DMS 273 (cell line): ENCODE results near the gene PTPRN2.
A peak's percentile ranks its signal among the peaks of the same experiment; 100 is the strongest.
"Not testable (repeated sequence)": the region's sequence is repeated elsewhere in the genome, so short reads cannot be mapped to it uniquely, and the experiment has no call there.

ENCODE experiments used
- DNase-seq: peaks from one replicate; lab custom pipeline; 2025; ENCODE audit not compliant: unreplicated experiment; lab: John Stamatoyannopoulos, UW

PTPRN2 gene

GRCh38 chr7:157992511-157993160 is 595.0 kb downstream of the PTPRN2 start:
- no peak for DNase-seq

- DNase-seq, result no peak
These were observed 595.9 kb downstream of the PTPRN2 start for GRCh38 chr7:157991761-157992160.

GRCh38 chr7:157991351-157991750 is 596.3 kb downstream of the PTPRN2 start:
- no peak for DNase-seq

GRCh38 chr7:157990881-157991250 is 596.8 kb downstream of the PTPRN2 start:
- DNase-seq, result no peak

GRCh38 chr7:157990226-157990880 is 597.3 kb downstream of the PTPRN2 start:
- DNase-seq, result no peak

GRCh38 chr7:157989589-157989988 is 598.0 kb downstream of the PTPRN2 start:
- no peak for DNase-seq

- DNase-seq, result no peak
These were observed 599.7 kb downstream of the PTPRN2 start for GRCh38 chr7:157987906-157988305.

- no peak for DNase-seq
These were observed 601.6 kb downstream of the PTPRN2 start for GRCh38 chr7:157986051-157986450.

- DNase-seq, result no peak
These were observed 602.0 kb downstream of the PTPRN2 start for GRCh38 chr7:157985636-157986035.

- peak; percentile 20 for DNase-seq
These were observed 603.0 kb downstream of the PTPRN2 start for GRCh38 chr7:157984423-157985163.

GRCh38 chr7:157983502-157984422 is 603.9 kb downstream of the PTPRN2 start:
- peak; percentile 44 for DNase-seq

- DNase-seq, result no peak
These were observed 605.8 kb downstream of the PTPRN2 start for GRCh38 chr7:157981778-157982177.

GRCh38 chr7:157980774-157981173 is 606.8 kb downstream of the PTPRN2 start:
- no peak for DNase-seq

GRCh38 chr7:157980341-157980731 is 607.3 kb downstream of the PTPRN2 start:
- not testable (repeated sequence) for DNase-seq

- DNase-seq, result no peak
These were observed 607.8 kb downstream of the PTPRN2 start for GRCh38 chr7:157979636-157980340.

- DNase-seq, result no peak
These were observed 608.9 kb downstream of the PTPRN2 start for GRCh38 chr7:157978766-157979165.

- no peak for DNase-seq
These were observed 609.7 kb downstream of the PTPRN2 start for GRCh38 chr7:157977717-157978496.

GRCh38 chr7:157977306-157977705 is 610.3 kb downstream of the PTPRN2 start:
- no peak for DNase-seq

GRCh38 chr7:157976406-157976805 is 611.2 kb downstream of the PTPRN2 start:
- DNase-seq, result no peak
